Natural killer cell (primary cell): ENCODE data around the gene SERGEF. TPM values are rescaled to one million over a fixed set of nuclear protein-coding genes. Genes with fewer than 3 reads are reported as not detected.

Experiments used
- ATAC-seq, 3 donors: fragments of 150-1000 bp in 2 of 3; fragments of 200-7000 bp in 1 of 3; cut with Tn5 transposase; 1 replicate in 1 of 3; 2 replicates in 2 of 3; pipeline ENCODE4 v1.10.0; 2021; ENCODE audit warnings: mild to moderate bottlenecking in 2 of 3, moderate library complexity in 2 of 3
- DNase-seq, 2 donors: peaks; one replicate each; pipeline versions ENCODE4 v3.0.0 to v3.0.0-alpha.2; 2013 to 2021; ENCODE audit warnings: mixed read lengths in 1 of 2
- H3K27ac ChIP-seq: one replicate; pipeline ENCODE4 v1.5.1; 2013; ENCODE audit warnings: mild to moderate bottlenecking, low read length
- H3K27me3 ChIP-seq: one replicate; pipeline ENCODE4 v1.6.1; 2013; ENCODE audit warnings: low read length; ENCODE audit not compliant: control insufficient read depth, insufficient read depth
- H3K36me3 ChIP-seq: one replicate; pipeline ENCODE4 v1.6.1; 2013; ENCODE audit warnings: low read length; ENCODE audit not compliant: control insufficient read depth, insufficient read depth
- H3K4me1 ChIP-seq: one replicate; pipeline ENCODE4 v1.6.1; 2013; ENCODE audit warnings: low read length; ENCODE audit not compliant: control insufficient read depth, insufficient read depth
- H3K4me3 ChIP-seq: one replicate; pipeline ENCODE4 v1.5.1; 2013; ENCODE audit warnings: low read length
- H3K9me3 ChIP-seq: one replicate; pipeline ENCODE4 v1.6.1; 2013; ENCODE audit warnings: low read length; ENCODE audit not compliant: control insufficient read depth, insufficient read depth
- H3K27ac Mint-ChIP-seq, 2 donors: one replicate each; pipeline ENCODE4 v1.8.0; 2022; ENCODE audit warnings: mild to moderate bottlenecking in 2 of 2, mixed read lengths in 2 of 2, moderate library complexity in 1 of 2
- H3K27me3 Mint-ChIP-seq, 2 donors: one replicate each; pipeline ENCODE4 v1.8.0; 2022; ENCODE audit warnings: low read depth in 2 of 2, mixed read lengths in 2 of 2
- H3K36me3 Mint-ChIP-seq: one replicate; pipeline ENCODE4 v1.8.0; 2022; ENCODE audit warnings: mixed read lengths
- H3K4me1 Mint-ChIP-seq, 2 donors: one replicate each; pipeline ENCODE4 v1.8.0; 2022; ENCODE audit warnings: mixed read lengths in 2 of 2
- H3K4me3 Mint-ChIP-seq: one replicate; pipeline ENCODE4 v1.8.0; 2022; ENCODE audit warnings: mild to moderate bottlenecking, moderate library complexity, mixed read lengths
- H3K9me3 Mint-ChIP-seq, 2 donors: one replicate each; pipeline ENCODE4 v1.8.0; 2022; ENCODE audit warnings: mixed read lengths in 2 of 2
- WGBS: methylation state at CpG from one replicate; pipeline ENCODE4 v1.1.7; 2013; ENCODE audit warnings: missing lambda C conversion rate; ENCODE audit not compliant: insufficient coverage; 5-methylcytosine and 5-hydroxymethylcytosine counted together
- intact Hi-C: fragments of 100-400 bp; cut with micrococcal nuclease; formaldehyde crosslinking; loops from one replicate; pipeline ENCODE4 v1.14.2; 2022
- total RNA-seq, 4 donors: library from RNA; stranded (reverse); fragments of 120-200 nt in 1 of 4; gene quantifications; one replicate each; pipeline versions ENCODE4 v1.2.3 to v1.2.4, GENCODE V29; 2013 to 2022
- TF ChIP-seq, protein P1 (sequence below): fragments of 200-600 bp; IDR thresholded peaks from one replicate; pipeline ENCODE4 v1.8.0; 2022; ENCODE audit warnings: antibody characterized with exemption

Gene SERGEF
- total RNA-seq, 3 donors from 2014 or later (not counting 1 experiment from before 2014, with no cell fraction given), result 67.5 to 78.6 (median 69.4) TPM

DNA sequence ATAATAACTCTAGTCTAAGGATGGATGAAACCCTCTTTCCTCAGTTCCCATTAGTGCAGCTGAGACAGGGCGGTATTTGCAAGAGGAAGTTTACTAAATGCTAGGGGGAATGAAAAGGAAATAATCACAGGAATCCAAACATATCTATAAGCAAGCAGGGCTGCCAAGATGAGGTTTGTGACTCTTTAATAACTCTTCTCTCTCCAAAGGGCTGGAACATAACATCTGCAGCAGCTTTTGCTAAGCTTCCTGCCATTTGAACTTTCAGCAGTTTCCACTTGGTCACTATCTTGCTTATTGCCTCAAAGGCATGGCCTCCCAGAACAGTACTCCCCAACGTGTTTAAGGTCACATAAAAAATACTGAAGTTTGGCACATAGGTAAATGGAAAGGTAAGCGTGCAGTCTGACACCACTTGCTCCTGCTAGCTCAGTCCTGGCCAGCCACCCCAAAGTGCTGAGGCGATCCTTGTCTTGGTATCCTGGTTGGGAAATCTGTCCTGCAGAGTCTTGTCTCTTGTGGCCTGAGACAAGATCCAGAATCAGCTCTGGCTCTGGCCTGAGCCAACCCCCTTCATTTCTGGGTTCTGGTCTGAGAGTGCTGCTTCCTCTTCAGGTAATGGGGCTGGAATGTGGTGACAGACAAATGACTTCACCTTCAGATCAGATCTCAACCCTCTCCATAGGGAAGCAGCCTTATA is 196.5 kb downstream of the SERGEF start:
- no peak for DNase-seq
- Histone ChIP-seq H3K4me3 (no peak overlapping the region), H3K9me3 (no peaks in the 10 kb centered on the region), H3K4me1 (no peaks in the 10 kb centered on the region), H3K27me3 (no peaks in the 10 kb centered on the region), H3K27ac (no peak overlapping the region), H3K36me3 (no peaks in the 10 kb centered on the region)
- no peak overlapping the region for H3K4me3 Mint-ChIP-seq
- TF ChIP-seq, protein P1, sequence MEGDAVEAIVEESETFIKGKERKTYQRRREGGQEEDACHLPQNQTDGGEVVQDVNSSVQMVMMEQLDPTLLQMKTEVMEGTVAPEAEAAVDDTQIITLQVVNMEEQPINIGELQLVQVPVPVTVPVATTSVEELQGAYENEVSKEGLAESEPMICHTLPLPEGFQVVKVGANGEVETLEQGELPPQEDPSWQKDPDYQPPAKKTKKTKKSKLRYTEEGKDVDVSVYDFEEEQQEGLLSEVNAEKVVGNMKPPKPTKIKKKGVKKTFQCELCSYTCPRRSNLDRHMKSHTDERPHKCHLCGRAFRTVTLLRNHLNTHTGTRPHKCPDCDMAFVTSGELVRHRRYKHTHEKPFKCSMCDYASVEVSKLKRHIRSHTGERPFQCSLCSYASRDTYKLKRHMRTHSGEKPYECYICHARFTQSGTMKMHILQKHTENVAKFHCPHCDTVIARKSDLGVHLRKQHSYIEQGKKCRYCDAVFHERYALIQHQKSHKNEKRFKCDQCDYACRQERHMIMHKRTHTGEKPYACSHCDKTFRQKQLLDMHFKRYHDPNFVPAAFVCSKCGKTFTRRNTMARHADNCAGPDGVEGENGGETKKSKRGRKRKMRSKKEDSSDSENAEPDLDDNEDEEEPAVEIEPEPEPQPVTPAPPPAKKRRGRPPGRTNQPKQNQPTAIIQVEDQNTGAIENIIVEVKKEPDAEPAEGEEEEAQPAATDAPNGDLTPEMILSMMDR, result no peak
- H3K27ac Mint-ChIP-seq, result no peak overlapping the region
- WGBS, result 75% methylated on average over 4 of the region's 4 CpGs
- no peaks in the 10 kb centered on the region for H3K9me3 Mint-ChIP-seq
- H3K27me3 Mint-ChIP-seq, result no peaks in the 10 kb centered on the region
- ATAC-seq, result no peak
- H3K4me1 Mint-ChIP-seq, result peaks cover 0 to 5% of the 10 kb centered on the region in 2 donors
- intact Hi-C loops, result no loop called here
- no peaks in the 10 kb centered on the region for H3K36me3 Mint-ChIP-seq

DNA sequence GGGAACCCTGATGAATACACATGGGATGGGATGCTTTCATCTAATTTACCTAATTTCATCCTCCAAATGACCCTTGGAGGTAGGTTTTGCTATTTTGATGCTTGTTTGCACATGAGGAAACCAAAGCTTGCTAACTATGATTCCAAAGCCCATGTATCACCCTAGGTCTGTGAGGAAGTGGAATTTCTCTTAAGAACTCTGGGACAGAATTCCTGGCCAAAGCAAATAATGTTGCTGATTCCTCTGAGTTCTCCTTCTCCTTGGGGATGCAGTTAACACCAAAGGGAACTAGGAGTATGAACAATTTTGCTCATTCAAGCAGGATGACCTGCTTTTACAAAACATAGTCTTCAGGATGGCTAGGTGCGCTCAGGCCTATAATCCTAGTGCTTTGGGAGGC is 198.3 kb downstream of the SERGEF start:
- H3K9me3 Mint-ChIP-seq, result no peaks in the 10 kb centered on the region
- H3K36me3 Mint-ChIP-seq, result no peaks in the 10 kb centered on the region
- TF ChIP-seq, protein P1, result no peak
- peaks cover 0 to 5% of the 10 kb centered on the region in 2 donors for H3K4me1 Mint-ChIP-seq
- intact Hi-C loops, result no loop called here
- 100% methylated on average over 1 of the region's 1 CpG for WGBS
- no peak for DNase-seq
- no peaks in the 10 kb centered on the region for H3K27me3 Mint-ChIP-seq
- no peak overlapping the region for H3K4me3 Mint-ChIP-seq
- Histone ChIP-seq H3K27ac (no peak overlapping the region), H3K9me3 (no peaks in the 10 kb centered on the region), H3K4me1 (no peaks in the 10 kb centered on the region), H3K4me3 (no peak overlapping the region), H3K27me3 (no peaks in the 10 kb centered on the region), H3K36me3 (no peaks in the 10 kb centered on the region)
- ATAC-seq, result no peak
- H3K27ac Mint-ChIP-seq, result no peak overlapping the region

DNA sequence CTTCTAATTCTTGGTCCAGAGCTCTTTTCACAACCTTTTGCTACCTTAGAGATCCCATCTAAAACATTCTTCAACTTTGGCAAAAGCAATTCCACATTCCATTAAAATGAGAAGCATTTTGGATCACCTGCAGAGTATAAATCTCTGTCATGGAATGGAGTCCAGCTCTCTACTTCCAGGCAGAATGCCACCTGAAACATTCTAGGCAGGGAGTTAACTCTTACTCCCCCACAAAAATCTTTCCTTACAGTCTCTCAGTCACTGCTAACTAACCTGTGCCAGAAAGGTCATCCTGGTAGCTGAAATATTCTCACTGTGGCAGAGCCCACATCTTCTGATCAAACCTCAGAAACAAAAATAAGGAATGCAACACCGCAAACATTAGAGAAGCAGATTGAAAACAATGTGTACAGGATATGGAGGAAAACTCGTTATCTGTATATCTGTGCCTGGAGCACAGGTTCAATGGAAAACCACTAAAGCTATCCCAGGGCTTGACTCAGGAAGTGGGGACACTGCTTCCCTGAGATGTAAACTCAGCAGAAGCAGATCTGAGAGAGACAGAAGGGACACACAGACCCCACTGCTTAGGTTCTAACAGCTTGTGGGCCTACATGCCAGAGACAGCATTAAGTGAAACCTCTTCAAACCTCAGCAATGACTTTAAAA is 199.3 kb downstream of the SERGEF start:
- Histone ChIP-seq H3K27me3 (no peaks in the 10 kb centered on the region), H3K9me3 (no peaks in the 10 kb centered on the region), H3K27ac (no peak overlapping the region), H3K36me3 (no peaks in the 10 kb centered on the region), H3K4me3 (no peak overlapping the region), H3K4me1 (no peaks in the 10 kb centered on the region)
- Mint-ChIP-seq H3K4me1 (peaks cover 0 to 5% of the 10 kb centered on the region in 2 donors), H3K27ac (no peak overlapping the region), H3K36me3 (no peaks in the 10 kb centered on the region), H3K9me3 (peaks cover 0 to 2% of the 10 kb centered on the region in 2 donors), H3K4me3 (no peak overlapping the region), H3K27me3 (no peaks in the 10 kb centered on the region)
- ATAC-seq, result no peak
- intact Hi-C loops, result no loop called here
- no peak for DNase-seq
- TF ChIP-seq, protein P1, result no peak
- WGBS, result 97% methylated on average over 2 of the region's 2 CpGs
